Fibroblast of mammary gland (primary cell): Measurements from ENCODE around the gene EFHC2.
"Not testable (repeated sequence)": the region's sequence is repeated elsewhere in the genome, so short reads cannot be mapped to it uniquely, and the experiment has no call there.

Experiments used
- DNase-seq: peaks from one replicate; pipeline ENCODE4 v3.0.0-alpha.2; 2010; ENCODE audit warnings: low read depth
- H3K4me3 ChIP-seq: 2 replicates; pipeline ENCODE4 v1.5.1; 2011; ENCODE audit warnings: low read depth, mild to moderate bottlenecking, low read length, moderate library complexity; ENCODE audit not compliant: control insufficient read depth
- CTCF ChIP-seq: conservative IDR thresholded peaks from 2 replicates; pipeline ENCODE4 v1.5.1; 2011; ENCODE audit warnings: low read depth, low read length, inconsistent platforms; ENCODE audit not compliant: control insufficient read depth, insufficient read depth

EFHC2 gene

GRCh38 chrX:44253575-44253942 lies 89.9 kb downstream of the EFHC2 start:
- no peak for TF ChIP-seq CTCF
- H3K4me3 ChIP-seq = no peak overlapping the region
- no peak for DNase-seq

GRCh38 chrX:44252688-44253574 lies 90.5 kb downstream of the EFHC2 start:
- not testable (repeated sequence) for H3K4me3 ChIP-seq
- peak; percentile 58 for DNase-seq

- no peak overlapping the region for H3K4me3 ChIP-seq
- DNase-seq = no peak
- no peak for TF ChIP-seq CTCF
These were observed 96.0 kb downstream of the EFHC2 start for GRCh38 chrX:44247468-44247867.

GRCh38 chrX:44246826-44247225 lies 96.6 kb downstream of the EFHC2 start:
- no peak overlapping the region for H3K4me3 ChIP-seq
- DNase-seq = no peak
- TF ChIP-seq CTCF = no peak

- no peak for DNase-seq
- no peak overlapping the region for H3K4me3 ChIP-seq
- no peak for TF ChIP-seq CTCF
These were observed 97.7 kb downstream of the EFHC2 start for GRCh38 chrX:44245733-44246132.

- peak; percentile 66 for TF ChIP-seq CTCF
- no peak overlapping the region for H3K4me3 ChIP-seq
- peak; percentile 47 for DNase-seq
These were observed 99.5 kb downstream of the EFHC2 start for GRCh38 chrX:44244008-44244407.

GRCh38 chrX:44241546-44241945 lies 101.9 kb downstream of the EFHC2 start:
- TF ChIP-seq CTCF = no peak
- no peak for DNase-seq
- H3K4me3 ChIP-seq = no peak overlapping the region
